BE2C (cell line): ENCODE measurements around the gene BLACAT1.
"Not testable (repeated sequence)": the region's sequence is repeated elsewhere in the genome, so short reads cannot be mapped to it uniquely, and the experiment has no call there.

Experiments used
- DNase-seq: peaks from one replicate; pipeline ENCODE4 v3.0.0-alpha.2; 2020
- H3K27me3 ChIP-seq: fragments of 250-450 bp; sonication (Bioruptor Pico); 2 replicates; pipeline ENCODE4 v1.5.1; 2020; ENCODE audit warnings: mild to moderate bottlenecking
- H3K36me3 ChIP-seq: fragments of 250-450 bp; sonication (Bioruptor Pico); 2 replicates; pipeline ENCODE4 v1.5.1; 2020; ENCODE audit warnings: mild to moderate bottlenecking
- H3K4me1 ChIP-seq: fragments of 250-450 bp; sonication (Bioruptor Pico); 2 replicates; pipeline ENCODE4 v1.5.1; 2020
- H3K4me3 ChIP-seq: 2 replicates; pipeline ENCODE4 v1.5.1; 2011; ENCODE audit warnings: low read depth, low read length
- H3K9me3 ChIP-seq: fragments of 250-450 bp; sonication (Bioruptor Pico); 2 replicates; pipeline ENCODE4 v1.5.1; 2020
- CTCF ChIP-seq: IDR thresholded peaks from 2 replicates; pipeline ENCODE4 v1.5.1; 2012; ENCODE audit warnings: mild to moderate bottlenecking, low read depth, low read length

Gene BLACAT1

GRCh38 chr1:205480349-205480985 is 24.6 kb upstream of the BLACAT1 start:
- H3K4me3 ChIP-seq: no peak overlapping the region
- peaks cover 7% of the 10 kb centered on the region; the same call in 1 of the 2 replicates for H3K27me3 ChIP-seq
- no peak for TF ChIP-seq CTCF
- no peaks in the 10 kb centered on the region for H3K9me3 ChIP-seq
- no peaks in the 10 kb centered on the region for H3K36me3 ChIP-seq
- DNase-seq: no peak
- H3K4me1 ChIP-seq: peaks cover 4% of the 10 kb centered on the region; the same call in 1 of the 2 replicates

- not testable (repeated sequence) for H3K4me1 ChIP-seq, H3K9me3 ChIP-seq, DNase-seq, H3K36me3 ChIP-seq, H3K4me3 ChIP-seq, H3K27me3 ChIP-seq
Measured at GRCh38 chr1:205478985-205479384, 23.1 kb upstream of the BLACAT1 start.

GRCh38 chr1:205477759-205478247 is 22.0 kb upstream of the BLACAT1 start:
- Histone ChIP-seq H3K4me1 (peaks cover 4% of the 10 kb centered on the region), H3K9me3 (no peaks in the 10 kb centered on the region), H3K36me3 (no peaks in the 10 kb centered on the region), H3K4me3 (no peak overlapping the region), H3K27me3 (peaks cover 4% of the 10 kb centered on the region; the same call in 1 of the 2 replicates)
- no peak for DNase-seq
- no peak for TF ChIP-seq CTCF

DNA sequence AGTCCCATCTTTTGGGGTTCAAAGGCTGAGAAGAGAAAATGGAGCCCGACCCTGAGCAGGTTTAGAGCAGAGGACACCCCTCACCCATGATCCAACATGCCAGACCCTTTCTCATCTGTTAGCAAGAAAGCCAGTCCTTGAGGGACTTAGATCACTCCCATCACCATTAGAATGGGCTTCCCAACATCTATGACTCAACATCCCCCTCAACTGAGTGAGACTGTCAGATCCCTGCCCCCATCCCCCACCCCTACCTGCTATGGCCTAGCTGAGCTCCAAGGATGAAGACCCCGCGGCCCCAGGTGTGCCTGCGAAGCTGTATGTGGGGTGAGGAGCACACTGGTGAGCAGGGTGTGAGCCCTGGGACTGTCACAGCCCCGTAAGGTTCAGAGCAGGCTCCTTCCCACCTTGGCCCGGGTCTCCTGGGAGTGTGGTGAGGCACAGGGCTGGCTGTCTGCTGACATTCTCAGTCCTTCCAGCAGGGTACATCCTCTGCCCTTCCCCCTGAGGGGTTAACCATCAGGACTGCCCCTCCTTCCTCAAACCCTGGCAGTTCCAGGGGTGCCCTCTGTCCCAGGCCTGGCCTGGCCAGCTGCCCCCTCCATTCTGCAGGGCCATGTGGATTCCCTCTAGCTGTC is 21.4 kb upstream of the BLACAT1 start:
- DNase-seq: no peak
- no peak for TF ChIP-seq CTCF

GRCh38 chr1:205476648-205477047 is 20.8 kb upstream of the BLACAT1 start:
- no peak overlapping the region for H3K4me3 ChIP-seq
- DNase-seq: no peak
- peaks cover 4% of the 10 kb centered on the region for H3K4me1 ChIP-seq
- TF ChIP-seq CTCF: no peak
- peaks cover under 1% of the 10 kb centered on the region; the same call in 1 of the 2 replicates for H3K27me3 ChIP-seq
- H3K36me3 ChIP-seq: no peaks in the 10 kb centered on the region
- no peaks in the 10 kb centered on the region for H3K9me3 ChIP-seq

More for the DNA sequence above, 21.4 kb upstream of the BLACAT1 start:
- H3K27me3 ChIP-seq: peaks cover 4% of the 10 kb centered on the region; the same call in 1 of the 2 replicates
- H3K4me3 ChIP-seq: no peak overlapping the region
- no peaks in the 10 kb centered on the region for H3K9me3 ChIP-seq
- peaks cover 4% of the 10 kb centered on the region for H3K4me1 ChIP-seq
- no peaks in the 10 kb centered on the region for H3K36me3 ChIP-seq

DNA sequence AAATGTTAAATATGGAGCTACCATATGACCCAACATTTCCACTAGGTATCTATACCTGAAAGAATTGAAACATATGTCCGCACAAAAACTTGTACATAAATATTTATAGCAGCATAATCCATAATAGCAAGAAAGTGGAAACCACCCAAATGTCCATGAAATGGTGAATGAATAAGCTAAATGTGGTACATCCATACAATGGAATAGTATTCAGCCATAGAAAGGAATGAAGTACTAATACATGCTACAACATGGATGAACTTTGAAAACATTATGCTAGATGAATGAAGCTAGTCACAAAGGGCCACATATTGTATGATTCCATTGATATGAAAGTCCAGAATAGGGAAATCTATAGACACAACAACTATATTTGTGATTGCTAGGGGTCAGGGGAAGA is 20.0 kb upstream of the BLACAT1 start:
- peaks cover 4% of the 10 kb centered on the region for H3K4me1 ChIP-seq
- DNase-seq: no peak
- H3K9me3 ChIP-seq: no peaks in the 10 kb centered on the region
- no peaks in the 10 kb centered on the region for H3K36me3 ChIP-seq
- H3K4me3 ChIP-seq: no peak overlapping the region
- no peak for TF ChIP-seq CTCF
- H3K27me3 ChIP-seq: no peaks in the 10 kb centered on the region
